SK-N-SH (cell line): ENCODE measurements around the gene BLID. TPM values are rescaled to one million over a fixed set of nuclear protein-coding genes. Genes with fewer than 3 reads are reported as not detected.

Experiments used
- CTCF ChIA-PET: fragments of 300-600, 350-600 bp; formaldehyde crosslinking; extraction: SDS; loops from one replicate; lab custom pipeline; 2021; lab: Yijun Ruan, JAX
- POLR2A ChIA-PET: fragments of 350-600 bp; sonication (Branson Sonifier 250); formaldehyde crosslinking; extraction: SDS; loops from one replicate; lab custom pipeline; 2020; ENCODE audit warnings: antibody characterized with exemption, inconsistent platforms; lab: Yijun Ruan, JAX
- DNase-seq: peaks from one replicate; pipeline ENCODE4 v3.0.0; 2012
- H2AFZ ChIP-seq: fragments of 200-600 bp; sonication (generic); 2 replicates; pipeline ENCODE4 v1.8.1; 2016; ENCODE audit warnings: antibody characterized with exemption, mild to moderate bottlenecking, low read depth
- H3F3A ChIP-seq: fragments of 200-600 bp; sonication (generic); replicated peaks from 2 replicates; pipeline ENCODE3; 2016; ENCODE audit warnings: antibody characterized with exemption, mild to moderate bottlenecking; ENCODE audit not compliant: insufficient read depth
- H3K27ac ChIP-seq, 2 experiments: fragments of 200-500 bp in 1 of 2; fragments of 200-600 bp in 1 of 2; sonication (Bioruptor generic) in 1 of 2; sonication (generic), shearing (Covaris generic) in 1 of 2; 2 replicates each; pipeline versions ENCODE4 v1.5.1 to v1.6.1; 2014 to 2016; ENCODE audit warnings: low read depth in 2 of 2, inconsistent platforms in 1 of 2, low read length in 1 of 2, mild to moderate bottlenecking in 1 of 2, mixed read lengths in 1 of 2
- H3K27me3 ChIP-seq: fragments of 200-600 bp; sonication (generic), shearing (Covaris generic); 2 replicates; pipeline ENCODE4 v1.6.1; 2016; ENCODE audit warnings: mixed run types; ENCODE audit not compliant: insufficient read depth
- H3K36me3 ChIP-seq, 2 experiments: fragments of 200-500 bp in 1 of 2; fragments of 200-600 bp in 1 of 2; sonication (Bioruptor generic) in 1 of 2; sonication (generic) in 1 of 2; replicated peaks in 1 of 2; 2 replicates each; pipeline versions ENCODE3 to v1.5.1; 2014 to 2016; ENCODE audit warnings: low read length in 1 of 2, mild to moderate bottlenecking in 1 of 2; ENCODE audit not compliant: insufficient read depth in 2 of 2, control insufficient read depth in 1 of 2
- H3K4me1 ChIP-seq, 2 experiments: fragments of 200-500 bp in 1 of 2; fragments of 200-600 bp in 1 of 2; sonication (Bioruptor generic) in 1 of 2; sonication (generic), shearing (Covaris generic) in 1 of 2; 2 replicates each; pipeline versions ENCODE4 v1.5.1 to v1.6.1; 2014 to 2016; ENCODE audit warnings: low read depth in 1 of 2, low read length in 1 of 2, mixed run types in 1 of 2; ENCODE audit not compliant: insufficient read depth in 2 of 2, control insufficient read depth in 1 of 2
- H3K4me2 ChIP-seq: fragments of 200-600 bp; sonication (generic), shearing (Covaris generic); 2 replicates; pipeline ENCODE4 v1.6.1; 2017; ENCODE audit warnings: mixed run types
- H3K4me3 ChIP-seq, 2 experiments: fragments of 200-500 bp in 1 of 2; fragments of 200-600 bp in 1 of 2; sonication (Bioruptor generic) in 1 of 2; sonication (generic), shearing (Covaris generic) in 1 of 2; 2 replicates each; pipeline versions ENCODE4 v1.5.1 to v1.8.1; 2014 to 2016; ENCODE audit warnings: low read depth in 2 of 2, inconsistent platforms in 1 of 2, low read length in 1 of 2, mild to moderate bottlenecking in 1 of 2, mixed read lengths in 1 of 2, moderate library complexity in 1 of 2
- H3K79me2 ChIP-seq: fragments of 200-600 bp; sonication (generic); 2 replicates; pipeline ENCODE4 v1.8.1; 2017; ENCODE audit warnings: mild to moderate bottlenecking; ENCODE audit not compliant: insufficient read depth
- H3K9ac ChIP-seq: fragments of 200-600 bp; sonication (generic); 2 replicates; pipeline ENCODE4 v1.6.1; 2017; ENCODE audit warnings: mixed run types
- H3K9me2 ChIP-seq: fragments of 200-600 bp; sonication (generic); 2 replicates; pipeline ENCODE4 v1.6.1; 2017; ENCODE audit warnings: mixed run types
- H3K9me3 ChIP-seq: fragments of 200-600 bp; sonication (generic); 2 replicates; pipeline ENCODE4 v1.6.1; 2017; ENCODE audit warnings: mixed run types, mild to moderate bottlenecking, moderate library complexity
- H4K20me1 ChIP-seq: fragments of 200-600 bp; sonication (generic); 2 replicates; pipeline ENCODE4 v1.6.1; 2017; ENCODE audit warnings: mild to moderate bottlenecking, mixed run types; ENCODE audit not compliant: insufficient read depth
- CHD2 ChIP-seq: fragments of 150-350 bp; IDR thresholded peaks from 2 replicates; pipeline ENCODE4 v1.6.1; 2018; ENCODE audit warnings: low read length; ENCODE audit not compliant: partially characterized antibody
- ELF1 ChIP-seq: IDR thresholded peaks from 2 replicates; pipeline ENCODE4 v1.4.0; 2012
- EZH2phosphoT487 ChIP-seq: fragments of 200-600 bp; sonication (generic); IDR thresholded peaks from 2 replicates; pipeline ENCODE4 v1.6.1; 2017; ENCODE audit warnings: low read depth, mixed run types, mild to moderate bottlenecking, antibody characterized with exemption, moderate library complexity, borderline replicate concordance
- GATA2 ChIP-seq: sonication (generic); formaldehyde crosslinking; IDR thresholded peaks from 2 replicates; pipeline ENCODE4 v1.5.0; 2020; ENCODE audit warnings: mild to moderate bottlenecking, missing genetic modification reagents
- JUND ChIP-seq: IDR thresholded peaks from 2 replicates; pipeline ENCODE4 v1.4.0; 2012
- MEF2A ChIP-seq: IDR thresholded peaks from 2 replicates; pipeline ENCODE4 v1.4.0; 2012; ENCODE audit warnings: low read depth, borderline replicate concordance
- MXI1 ChIP-seq: IDR thresholded peaks from 2 replicates; pipeline ENCODE4 v1.6.1; 2012; ENCODE audit warnings: mild to moderate bottlenecking, low read depth, low read length, improper control_type of control experiment
- NRF1 ChIP-seq: IDR thresholded peaks from 2 replicates; pipeline ENCODE4 v1.6.1; 2012; ENCODE audit warnings: low read depth, mild to moderate bottlenecking, low read length
- RAD21 ChIP-seq: IDR thresholded peaks from 2 replicates; pipeline ENCODE4 v1.6.1; 2012; ENCODE audit warnings: mild to moderate bottlenecking, low read length
- SIN3A ChIP-seq: IDR thresholded peaks from 2 replicates; pipeline ENCODE4 v1.6.1; 2012; ENCODE audit warnings: low read depth, mild to moderate bottlenecking, low read length, moderate library complexity, borderline replicate concordance
- SMC3 ChIP-seq: IDR thresholded peaks from 2 replicates; pipeline ENCODE4 v1.6.1; 2012; ENCODE audit warnings: low read depth, low read length, improper control_type of control experiment
- TCF12 ChIP-seq: IDR thresholded peaks from 2 replicates; pipeline ENCODE4 v1.4.0; 2012
- TEAD4 ChIP-seq: IDR thresholded peaks from 2 replicates; pipeline ENCODE4 v1.4.0; 2012; ENCODE audit warnings: mild to moderate bottlenecking, borderline replicate concordance; ENCODE audit not compliant: insufficient read depth
- WGBS: methylation state at CpG from one replicate; pipeline ENCODE4 v1.1.6; 2017; ENCODE audit warnings: low lambda C conversion rate; 5-methylcytosine and 5-hydroxymethylcytosine counted together
- polyA plus RNA-seq, 3 experiments: library from polyadenylated mRNA; depleted of rRNA; stranded (reverse); fragments of >200 nt; gene quantifications; 2 replicates each; pipeline ENCODE4 v1.2.3, GENCODE V29; 2012
- TF ChIP-seq, protein P1 (sequence below): IDR thresholded peaks from 2 replicates; pipeline ENCODE4; 2012
- TF ChIP-seq, protein P2 (sequence below): IDR thresholded peaks from 2 replicates; pipeline ENCODE4 v1.4.0; 2012; ENCODE audit warnings: low read depth
- TF ChIP-seq, protein P3 (sequence below): fragments of 200-600 bp; sonication (generic); IDR thresholded peaks from 2 replicates; pipeline ENCODE4 v1.6.1; 2017; ENCODE audit warnings: antibody characterized with exemption, mild to moderate bottlenecking, moderate library complexity
- TF ChIP-seq, protein P4 (sequence below): fragments of 150-350 bp; IDR thresholded peaks from 2 replicates; pipeline ENCODE4 v1.6.1; 2017; ENCODE audit warnings: antibody characterized with exemption, low read length, low read depth, borderline replicate concordance
- TF ChIP-seq, protein P5 (sequence below): IDR thresholded peaks from 2 replicates; pipeline ENCODE4 v1.6.1; 2012; ENCODE audit warnings: mild to moderate bottlenecking, low read depth, low read length, moderate library complexity
- TF ChIP-seq, protein P6 (sequence below): fragments of 150-350 bp; IDR thresholded peaks from 2 replicates; pipeline ENCODE4 v1.6.1; 2016; ENCODE audit warnings: mild to moderate bottlenecking, low read depth, low read length

The BLID gene
- polyA plus RNA-seq, 1 of the 3 experiments (the other 2 are of a cell fraction), result not detected

DNA sequence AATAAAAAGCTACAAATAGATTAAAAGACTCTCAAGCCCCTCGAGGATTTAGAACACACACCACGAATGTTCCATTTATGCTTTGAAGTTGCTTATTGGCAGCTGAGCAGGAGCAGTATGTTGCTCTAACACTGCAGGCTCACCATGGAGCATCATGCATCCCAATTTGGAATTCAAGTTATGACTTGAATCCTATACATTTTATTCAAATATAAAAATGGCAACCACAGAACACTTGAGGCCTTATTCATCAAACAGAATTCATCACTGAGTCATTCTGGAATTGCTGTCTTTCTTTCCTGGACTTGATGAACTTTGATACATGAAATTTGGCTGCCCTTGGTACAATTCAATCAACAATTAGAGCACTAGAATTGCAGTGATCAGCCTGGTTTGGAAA, 24.5 kb upstream of the BLID start (continued):
- TF ChIP-seq, protein P1, sequence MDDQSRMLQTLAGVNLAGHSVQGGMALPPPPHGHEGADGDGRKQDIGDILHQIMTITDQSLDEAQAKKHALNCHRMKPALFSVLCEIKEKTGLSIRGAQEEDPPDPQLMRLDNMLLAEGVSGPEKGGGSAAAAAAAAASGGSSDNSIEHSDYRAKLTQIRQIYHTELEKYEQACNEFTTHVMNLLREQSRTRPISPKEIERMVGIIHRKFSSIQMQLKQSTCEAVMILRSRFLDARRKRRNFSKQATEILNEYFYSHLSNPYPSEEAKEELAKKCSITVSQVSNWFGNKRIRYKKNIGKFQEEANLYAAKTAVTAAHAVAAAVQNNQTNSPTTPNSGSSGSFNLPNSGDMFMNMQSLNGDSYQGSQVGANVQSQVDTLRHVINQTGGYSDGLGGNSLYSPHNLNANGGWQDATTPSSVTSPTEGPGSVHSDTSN, result peak; percentile 87
- TF ChIP-seq RAD21 (no peak), EZH2phosphoT487 (no peak), NRF1 (no peak), MEF2A (peak; percentile 45; the same call in 1 of the 2 replicates), ELF1 (no peak), GATA2 (CRISPR knock-in tag) (no peak), CHD2 (no peak), MXI1 (no peak), SIN3A (0 out of 2 replicates have a peak, but pooled peaks have one; percentile 26), TCF12 (peak; percentile 64), TEAD4 (peak; percentile 48; the same call in 1 of the 2 replicates), SMC3 (no peak)
- TF ChIP-seq, protein P2, sequence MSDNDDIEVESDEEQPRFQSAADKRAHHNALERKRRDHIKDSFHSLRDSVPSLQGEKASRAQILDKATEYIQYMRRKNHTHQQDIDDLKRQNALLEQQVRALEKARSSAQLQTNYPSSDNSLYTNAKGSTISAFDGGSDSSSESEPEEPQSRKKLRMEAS, result no peak
- TF ChIP-seq, protein P3, sequence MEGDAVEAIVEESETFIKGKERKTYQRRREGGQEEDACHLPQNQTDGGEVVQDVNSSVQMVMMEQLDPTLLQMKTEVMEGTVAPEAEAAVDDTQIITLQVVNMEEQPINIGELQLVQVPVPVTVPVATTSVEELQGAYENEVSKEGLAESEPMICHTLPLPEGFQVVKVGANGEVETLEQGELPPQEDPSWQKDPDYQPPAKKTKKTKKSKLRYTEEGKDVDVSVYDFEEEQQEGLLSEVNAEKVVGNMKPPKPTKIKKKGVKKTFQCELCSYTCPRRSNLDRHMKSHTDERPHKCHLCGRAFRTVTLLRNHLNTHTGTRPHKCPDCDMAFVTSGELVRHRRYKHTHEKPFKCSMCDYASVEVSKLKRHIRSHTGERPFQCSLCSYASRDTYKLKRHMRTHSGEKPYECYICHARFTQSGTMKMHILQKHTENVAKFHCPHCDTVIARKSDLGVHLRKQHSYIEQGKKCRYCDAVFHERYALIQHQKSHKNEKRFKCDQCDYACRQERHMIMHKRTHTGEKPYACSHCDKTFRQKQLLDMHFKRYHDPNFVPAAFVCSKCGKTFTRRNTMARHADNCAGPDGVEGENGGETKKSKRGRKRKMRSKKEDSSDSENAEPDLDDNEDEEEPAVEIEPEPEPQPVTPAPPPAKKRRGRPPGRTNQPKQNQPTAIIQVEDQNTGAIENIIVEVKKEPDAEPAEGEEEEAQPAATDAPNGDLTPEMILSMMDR, result no peak
- TF ChIP-seq, protein P4, sequence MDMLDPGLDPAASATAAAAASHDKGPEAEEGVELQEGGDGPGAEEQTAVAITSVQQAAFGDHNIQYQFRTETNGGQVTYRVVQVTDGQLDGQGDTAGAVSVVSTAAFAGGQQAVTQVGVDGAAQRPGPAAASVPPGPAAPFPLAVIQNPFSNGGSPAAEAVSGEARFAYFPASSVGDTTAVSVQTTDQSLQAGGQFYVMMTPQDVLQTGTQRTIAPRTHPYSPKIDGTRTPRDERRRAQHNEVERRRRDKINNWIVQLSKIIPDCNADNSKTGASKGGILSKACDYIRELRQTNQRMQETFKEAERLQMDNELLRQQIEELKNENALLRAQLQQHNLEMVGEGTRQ, result no peak

DNA sequence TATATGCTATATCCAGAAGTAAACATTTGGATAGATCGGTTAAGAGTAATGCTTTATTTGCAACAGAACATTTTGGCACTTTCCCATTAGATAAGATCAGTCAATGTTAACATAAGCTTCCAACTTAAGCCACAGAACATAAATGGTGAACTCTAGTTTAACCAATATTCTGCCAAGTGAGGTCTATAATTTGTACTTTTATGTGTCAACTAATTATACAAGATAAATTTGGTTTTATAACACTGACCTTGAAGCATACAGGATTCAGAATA, 23.5 kb upstream of the BLID start:
- peaks cover 96% of the 10 kb centered on the region for H3K79me2 ChIP-seq
- H3K4me1 ChIP-seq, result peaks cover 2 to 66% of the 10 kb centered on the region in 2 experiments
- DNase-seq, result no peak
- no peaks in the 10 kb centered on the region for H3K27me3 ChIP-seq
- H4K20me1 ChIP-seq, result peaks cover 61% of the 10 kb centered on the region
- H3K4me3 ChIP-seq, result no peak overlapping the region
- H3K9me2 ChIP-seq, result no peaks in the 10 kb centered on the region
- CTCF ChIA-PET, result interaction anchor here (0.7 to 1.5 kb wide), 2 partner anchors 32 to 485 kb away, joined by 3 read pairs; no protein-coding TSS in a partner anchor
- H3K9ac ChIP-seq, result no peak overlapping the region
- TF ChIP-seq SMC3, result no peak
- TF ChIP-seq, protein P5, sequence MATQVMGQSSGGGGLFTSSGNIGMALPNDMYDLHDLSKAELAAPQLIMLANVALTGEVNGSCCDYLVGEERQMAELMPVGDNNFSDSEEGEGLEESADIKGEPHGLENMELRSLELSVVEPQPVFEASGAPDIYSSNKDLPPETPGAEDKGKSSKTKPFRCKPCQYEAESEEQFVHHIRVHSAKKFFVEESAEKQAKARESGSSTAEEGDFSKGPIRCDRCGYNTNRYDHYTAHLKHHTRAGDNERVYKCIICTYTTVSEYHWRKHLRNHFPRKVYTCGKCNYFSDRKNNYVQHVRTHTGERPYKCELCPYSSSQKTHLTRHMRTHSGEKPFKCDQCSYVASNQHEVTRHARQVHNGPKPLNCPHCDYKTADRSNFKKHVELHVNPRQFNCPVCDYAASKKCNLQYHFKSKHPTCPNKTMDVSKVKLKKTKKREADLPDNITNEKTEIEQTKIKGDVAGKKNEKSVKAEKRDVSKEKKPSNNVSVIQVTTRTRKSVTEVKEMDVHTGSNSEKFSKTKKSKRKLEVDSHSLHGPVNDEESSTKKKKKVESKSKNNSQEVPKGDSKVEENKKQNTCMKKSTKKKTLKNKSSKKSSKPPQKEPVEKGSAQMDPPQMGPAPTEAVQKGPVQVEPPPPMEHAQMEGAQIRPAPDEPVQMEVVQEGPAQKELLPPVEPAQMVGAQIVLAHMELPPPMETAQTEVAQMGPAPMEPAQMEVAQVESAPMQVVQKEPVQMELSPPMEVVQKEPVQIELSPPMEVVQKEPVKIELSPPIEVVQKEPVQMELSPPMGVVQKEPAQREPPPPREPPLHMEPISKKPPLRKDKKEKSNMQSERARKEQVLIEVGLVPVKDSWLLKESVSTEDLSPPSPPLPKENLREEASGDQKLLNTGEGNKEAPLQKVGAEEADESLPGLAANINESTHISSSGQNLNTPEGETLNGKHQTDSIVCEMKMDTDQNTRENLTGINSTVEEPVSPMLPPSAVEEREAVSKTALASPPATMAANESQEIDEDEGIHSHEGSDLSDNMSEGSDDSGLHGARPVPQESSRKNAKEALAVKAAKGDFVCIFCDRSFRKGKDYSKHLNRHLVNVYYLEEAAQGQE, result no peak
- TF ChIP-seq, protein P6, sequence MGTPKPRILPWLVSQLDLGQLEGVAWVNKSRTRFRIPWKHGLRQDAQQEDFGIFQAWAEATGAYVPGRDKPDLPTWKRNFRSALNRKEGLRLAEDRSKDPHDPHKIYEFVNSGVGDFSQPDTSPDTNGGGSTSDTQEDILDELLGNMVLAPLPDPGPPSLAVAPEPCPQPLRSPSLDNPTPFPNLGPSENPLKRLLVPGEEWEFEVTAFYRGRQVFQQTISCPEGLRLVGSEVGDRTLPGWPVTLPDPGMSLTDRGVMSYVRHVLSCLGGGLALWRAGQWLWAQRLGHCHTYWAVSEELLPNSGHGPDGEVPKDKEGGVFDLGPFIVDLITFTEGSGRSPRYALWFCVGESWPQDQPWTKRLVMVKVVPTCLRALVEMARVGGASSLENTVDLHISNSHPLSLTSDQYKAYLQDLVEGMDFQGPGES, result no peak
- TF ChIP-seq JUND, result 0 out of 2 replicates have a peak, but pooled peaks have one; percentile 6
- TF ChIP-seq, all 33 proteins: peak for 1
- no peaks in the 10 kb centered on the region for H3K9me3 ChIP-seq
- H3K36me3 ChIP-seq, result peaks cover 0 to 57% of the 10 kb centered on the region in 2 experiments
- WGBS, result 83% methylated on average over 1 of the region's 1 CpG
- POLR2A ChIA-PET, result no interaction called here
- H3F3A ChIP-seq, result peaks cover 93% of the 10 kb centered on the region
- no peak overlapping the region for H2AFZ ChIP-seq
- peak overlapping the region; percentile 49; the same call in 1 of the 2 replicates for H3K4me2 ChIP-seq
- peak overlapping the region in 1 of 2 experiments; percentile 98; a peak in 3 of 4 replicates for H3K27ac ChIP-seq
